Epithelial cell of prostate (primary cell): ENCODE measurements around the gene TNS3.
"Not testable (repeated sequence)": the region's sequence is repeated elsewhere in the genome, so short reads cannot be mapped to it uniquely, and the experiment has no call there.

Experiments
- DNase-seq: peaks from one replicate; pipeline ENCODE4 v3.0.0-alpha.2; 2011; ENCODE audit warnings: low read depth, low spot score
- H3K27ac ChIP-seq: fragments of 450-650 bp; 2 replicates; pipeline ENCODE4 v1.5.1; 2017; ENCODE audit warnings: mild to moderate bottlenecking

Gene TNS3

DNA sequence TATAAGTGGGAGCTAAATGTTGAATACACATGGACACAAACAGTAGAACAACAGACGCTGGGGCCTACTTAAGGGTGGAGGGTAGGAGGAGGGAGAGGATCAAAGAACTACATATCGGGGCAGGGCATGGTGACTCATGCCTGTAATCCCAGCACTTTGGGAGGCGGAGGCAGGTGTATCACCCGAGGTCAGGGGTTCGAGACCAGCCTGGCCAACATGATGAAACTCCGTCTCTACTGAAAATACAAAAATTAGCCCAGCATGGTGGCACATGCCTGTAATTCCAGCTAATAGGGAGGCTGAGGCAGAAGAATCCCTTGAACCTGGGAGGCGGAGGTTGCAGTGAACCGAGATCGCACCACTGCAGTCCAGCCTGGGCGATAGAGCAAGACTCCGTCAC lies 319.8 kb downstream of the TNS3 start:
- H3K27ac ChIP-seq, DNase-seq: not testable (repeated sequence)

DNA sequence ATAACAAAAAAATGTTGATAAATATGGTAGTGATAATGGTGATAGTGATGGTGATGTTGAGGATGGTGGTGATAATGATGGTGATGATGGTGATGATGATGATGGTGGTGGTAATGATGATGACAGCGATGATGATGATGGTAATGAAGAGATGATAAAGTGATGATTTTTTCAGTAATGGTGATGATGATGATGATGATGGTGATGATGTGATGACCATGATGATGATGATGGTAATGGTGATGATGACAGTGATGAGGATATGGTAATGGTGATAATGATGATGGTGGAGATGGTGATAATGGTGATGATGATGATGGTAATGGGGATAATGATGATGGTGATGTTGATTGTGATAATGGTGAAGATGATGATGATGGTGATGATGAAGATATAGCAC lies 321.6 kb downstream of the TNS3 start:
- no peak overlapping the region for H3K27ac ChIP-seq
- no peak for DNase-seq

- DNase-seq: no peak
- no peak overlapping the region for H3K27ac ChIP-seq
Observed at GRCh38 chr7:47259682-47260081, 322.2 kb downstream of the TNS3 start.

GRCh38 chr7:47258798-47259197 lies 323.1 kb downstream of the TNS3 start:
- no peak for DNase-seq
- no peak overlapping the region for H3K27ac ChIP-seq

GRCh38 chr7:47256016-47256415 lies 325.9 kb downstream of the TNS3 start:
- no peak overlapping the region for H3K27ac ChIP-seq
- DNase-seq: no peak

DNA sequence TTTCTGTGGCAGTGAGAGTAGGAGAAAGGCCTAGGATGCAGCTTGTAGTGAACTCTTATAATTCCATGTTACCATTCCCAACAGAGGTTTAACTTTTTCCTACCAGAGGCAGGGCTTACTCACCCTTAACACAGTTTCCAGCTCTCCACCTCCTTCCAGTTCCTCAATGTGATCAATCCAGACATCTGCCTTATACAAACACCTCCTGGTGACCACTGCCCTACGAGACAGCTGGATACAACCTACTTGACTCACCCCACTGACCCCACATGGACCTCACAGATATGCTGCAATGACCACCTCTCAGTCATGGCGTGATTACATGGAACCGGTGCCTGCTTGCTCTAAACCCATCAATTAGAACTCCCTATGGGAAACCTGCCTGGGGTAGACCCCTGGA lies 326.5 kb downstream of the TNS3 start:
- H3K27ac ChIP-seq: no peak overlapping the region
- no peak for DNase-seq

DNA sequence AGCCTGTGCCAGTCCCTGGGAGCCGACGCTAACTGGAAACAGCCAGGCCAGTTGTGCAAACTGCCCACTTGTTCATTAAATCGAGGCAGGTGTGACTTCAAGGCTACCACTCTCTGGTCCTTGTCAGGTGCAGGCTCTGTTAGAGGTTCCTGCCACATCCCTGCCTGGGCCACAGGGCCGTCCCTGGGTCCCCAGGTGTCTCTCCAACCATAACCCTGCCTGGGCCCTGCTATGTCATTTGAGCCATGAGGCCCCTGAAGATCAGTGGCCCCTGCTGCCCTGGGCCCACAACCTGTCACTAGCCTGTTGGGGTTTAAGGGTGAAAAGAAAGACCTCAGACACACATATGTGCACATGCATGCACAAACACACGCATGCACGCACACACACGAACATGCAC lies 326.9 kb downstream of the TNS3 start:
- H3K27ac ChIP-seq: no peak overlapping the region
- DNase-seq: no peak

DNA sequence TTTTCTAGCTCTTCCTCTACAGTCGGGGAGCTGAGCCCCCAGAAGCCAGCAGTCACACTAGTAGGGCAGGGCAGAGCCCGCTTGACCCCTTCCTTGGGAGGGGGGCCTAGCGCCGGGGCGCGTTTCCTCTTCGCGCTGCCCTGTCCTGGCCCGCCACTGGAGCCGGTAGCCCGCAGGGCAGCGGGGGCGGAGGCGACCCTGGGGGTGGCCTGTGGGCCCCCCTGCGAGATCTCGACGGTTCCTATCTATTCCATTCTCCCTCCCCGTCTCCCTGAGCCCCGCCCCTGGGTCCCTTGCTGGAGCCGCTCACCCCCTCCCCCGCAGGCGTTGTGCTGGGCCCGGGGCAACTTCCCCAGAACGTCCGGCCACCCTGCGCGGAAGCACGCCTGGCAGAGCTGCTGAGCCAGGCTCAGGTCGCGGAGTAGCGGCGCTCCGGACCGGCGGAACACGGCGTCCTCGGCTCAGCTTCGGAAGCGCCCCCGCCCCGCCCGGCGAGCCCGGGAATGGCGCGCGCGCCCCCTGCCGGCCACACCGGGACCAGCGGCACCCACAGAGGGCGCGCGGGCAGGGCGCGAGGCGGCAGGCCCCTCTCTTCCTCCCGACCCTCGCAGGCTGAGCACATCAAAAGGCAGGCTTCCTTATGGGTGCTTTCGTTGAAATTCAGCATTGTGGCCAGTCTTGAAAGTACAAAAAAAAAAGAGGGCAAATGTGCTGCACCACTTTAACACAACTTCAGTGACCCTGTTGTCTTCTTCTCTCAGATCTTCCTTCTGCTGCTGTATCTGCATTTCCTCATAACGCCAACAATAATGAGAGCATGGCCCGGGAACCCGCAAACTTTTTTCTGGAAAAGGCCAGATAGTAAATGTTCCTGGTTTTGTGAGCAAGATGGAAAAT lies 327.6 kb downstream of the TNS3 start:
- H3K27ac ChIP-seq: no peak overlapping the region
- DNase-seq: no peak

GRCh38 chr7:47253650-47254080 lies 328.2 kb downstream of the TNS3 start:
- H3K27ac ChIP-seq: no peak overlapping the region
- no peak for DNase-seq

- H3K27ac ChIP-seq: no peak overlapping the region
- DNase-seq: no peak
Observed at GRCh38 chr7:47252675-47253074, 329.2 kb downstream of the TNS3 start.

DNA sequence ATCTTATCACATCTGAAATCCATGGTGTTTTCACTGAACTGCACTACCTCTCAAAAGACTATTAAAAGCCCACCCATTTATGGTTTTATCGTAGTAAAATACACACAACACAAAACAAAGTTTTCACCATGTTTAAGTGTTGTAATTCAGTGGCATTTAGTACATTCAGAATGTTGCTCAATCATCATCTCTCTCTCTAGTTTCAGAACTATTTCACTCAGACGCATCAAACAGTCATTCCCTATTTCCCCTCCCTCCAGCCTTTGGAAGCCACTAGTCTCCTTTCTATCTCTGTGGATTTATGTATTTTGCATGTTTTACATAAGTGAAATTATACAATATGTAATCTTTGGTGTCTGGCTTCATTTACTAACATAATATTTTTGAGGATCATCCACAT lies 332.6 kb downstream of the TNS3 start:
- H3K27ac ChIP-seq: no peak overlapping the region
- DNase-seq: no peak

- H3K27ac ChIP-seq: no peak overlapping the region
Observed at GRCh38 chr7:47248797-47249196, 333.1 kb downstream of the TNS3 start.

DNA sequence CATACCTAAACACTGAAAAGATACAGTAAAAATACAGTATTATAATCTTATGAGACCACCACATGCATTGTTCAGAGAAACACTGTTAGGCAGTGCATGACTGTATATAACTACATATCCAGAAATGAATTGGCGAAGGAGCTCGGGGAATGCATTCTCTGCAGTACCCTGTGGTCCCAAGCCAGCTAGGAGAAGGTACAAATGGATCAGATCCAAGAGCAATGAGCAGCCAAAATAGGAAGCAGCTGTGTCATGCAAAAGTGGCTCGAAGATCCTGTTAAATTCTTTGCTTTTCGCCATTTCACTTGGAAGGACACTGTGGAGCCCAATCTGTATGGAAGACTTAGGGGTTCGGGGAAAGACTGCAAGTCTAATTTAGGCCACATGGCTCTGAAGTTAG lies 334.8 kb downstream of the TNS3 start:
- no peak overlapping the region for H3K27ac ChIP-seq
- no peak for DNase-seq

More at GRCh38 chr7:47248797-47249196, 333.1 kb downstream of the TNS3 start:
- no peak for DNase-seq

- no peak for DNase-seq
- H3K27ac ChIP-seq: no peak overlapping the region
Observed at GRCh38 chr7:47244692-47245091, 337.2 kb downstream of the TNS3 start.

DNA sequence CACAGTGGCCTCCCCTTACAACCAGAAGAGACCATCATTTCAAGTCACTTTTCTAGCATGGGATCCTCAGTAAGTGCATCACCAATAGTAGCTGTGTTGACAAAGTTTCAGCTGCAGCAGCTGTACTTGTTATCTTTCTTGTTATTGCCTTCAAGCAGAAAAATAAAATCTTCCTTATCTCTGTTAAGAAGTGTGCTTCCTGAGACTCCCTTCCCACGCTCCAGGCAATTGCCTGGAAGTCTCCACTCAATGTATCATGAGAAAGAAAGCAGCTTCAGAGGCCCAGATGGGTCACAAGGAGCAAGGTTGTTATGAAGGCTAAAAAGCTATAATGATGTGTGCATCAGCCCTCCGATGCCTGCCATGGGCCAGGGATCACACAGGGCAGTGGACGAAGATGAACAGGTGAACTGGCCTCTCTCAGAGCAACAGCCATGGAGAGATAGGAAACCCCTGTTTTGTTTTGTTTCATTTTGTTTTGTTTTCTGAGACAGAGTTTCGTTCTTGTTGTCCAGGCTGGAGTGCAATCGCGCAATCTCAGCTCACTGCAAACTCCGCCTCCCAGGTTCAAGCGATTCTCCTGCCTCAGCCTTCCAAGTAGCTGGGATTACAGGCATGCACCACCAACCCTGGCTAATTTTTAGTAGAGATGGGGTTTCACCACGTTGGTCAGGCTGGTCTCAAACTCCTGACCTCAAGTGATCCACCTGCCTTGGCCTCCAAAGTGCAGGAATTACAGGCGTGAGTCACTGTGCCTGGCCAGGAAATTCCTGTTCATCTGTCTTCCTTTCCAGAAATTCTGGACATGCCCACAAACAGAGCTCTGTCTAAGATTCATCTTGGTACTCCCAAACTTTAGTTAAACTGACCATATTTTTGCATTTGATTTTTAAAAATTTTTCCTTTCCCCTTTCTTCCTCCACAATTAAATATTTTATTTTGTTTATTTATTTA lies 340.5 kb downstream of the TNS3 start:
- no peak for DNase-seq

DNA sequence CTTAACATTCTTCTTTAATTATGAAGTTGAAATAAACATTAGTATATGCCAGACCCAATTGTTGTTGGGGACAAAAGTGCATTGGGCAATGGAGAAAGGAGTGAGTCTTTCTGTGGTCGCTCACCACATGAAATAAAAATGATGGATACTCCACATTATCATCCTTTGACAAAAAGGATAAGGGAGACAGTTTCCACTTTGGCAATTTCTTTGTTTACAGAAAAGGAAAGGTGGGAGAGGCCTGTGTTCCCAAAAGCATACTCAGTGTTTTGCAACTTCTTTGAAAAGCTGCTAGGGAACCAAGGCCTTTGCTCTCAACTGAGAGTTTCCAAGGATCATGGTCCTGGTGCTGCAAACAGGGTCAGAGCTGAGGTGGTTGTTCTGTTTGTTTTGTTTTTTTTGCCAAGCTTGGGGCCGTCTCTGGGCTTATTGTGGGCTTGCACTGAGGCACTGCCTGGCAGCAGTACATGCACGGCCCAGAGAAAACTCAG lies 341.9 kb downstream of the TNS3 start:
- DNase-seq: no peak
- H3K27ac ChIP-seq: no peak overlapping the region

More for the DNA sequence above, 340.5 kb downstream of the TNS3 start:
- H3K27ac ChIP-seq: no peak overlapping the region

- no peak overlapping the region for H3K27ac ChIP-seq
- DNase-seq: no peak
Observed at GRCh38 chr7:47239034-47239433, 342.9 kb downstream of the TNS3 start.

GRCh38 chr7:47236480-47237129 lies 345.3 kb downstream of the TNS3 start:
- no peak for DNase-seq

GRCh38 chr7:47233996-47234395 lies 347.9 kb downstream of the TNS3 start:
- DNase-seq: no peak
- H3K27ac ChIP-seq: no peak overlapping the region

More at GRCh38 chr7:47236480-47237129, 345.3 kb downstream of the TNS3 start:
- H3K27ac ChIP-seq: no peak overlapping the region

- no peak overlapping the region for H3K27ac ChIP-seq
- no peak for DNase-seq
Observed at GRCh38 chr7:47232751-47233412, 349.0 kb downstream of the TNS3 start.
